SJSA1 (cell line): ENCODE results near the gene REEP6. TPM values are rescaled to one million over a fixed set of nuclear protein-coding genes. Genes with fewer than 3 reads are reported as not detected.

Experiments used
- DNase-seq, 2 experiments: peaks; one replicate each; pipeline ENCODE4 v3.0.0-alpha.2; 2015 to 2020; ENCODE audit warnings: low spot score in 2 of 2, low read depth in 1 of 2
- H3K27ac ChIP-seq: fragments of 250-450 bp; sonication (Bioruptor Pico); 2 replicates; pipeline ENCODE4 v1.5.1; 2020; ENCODE audit warnings: mild to moderate bottlenecking, moderate library complexity
- H3K27me3 ChIP-seq: fragments of 250-450 bp; sonication (Bioruptor Pico); replicated peaks from 2 replicates; pipeline ENCODE4 v1.5.1; 2020; ENCODE audit warnings: mild to moderate bottlenecking, moderate library complexity
- H3K36me3 ChIP-seq: fragments of 250-450 bp; sonication (Bioruptor Pico); 2 replicates; pipeline ENCODE4 v1.5.1; 2020; ENCODE audit warnings: mild to moderate bottlenecking
- H3K4me1 ChIP-seq: fragments of 250-450 bp; sonication (Bioruptor Pico); replicated peaks from 2 replicates; pipeline ENCODE4 v1.6.1; 2021; ENCODE audit warnings: mild to moderate bottlenecking
- H3K4me3 ChIP-seq: fragments of 250-450 bp; sonication (Bioruptor Pico); 2 replicates; pipeline ENCODE4 v1.5.1; 2020; ENCODE audit warnings: mild to moderate bottlenecking
- H3K9me3 ChIP-seq: fragments of 250-450 bp; sonication (Bioruptor Pico); replicated peaks from 2 replicates; pipeline ENCODE4 v1.5.1; 2020; ENCODE audit warnings: mild to moderate bottlenecking
- total RNA-seq: library from RNA; depleted of rRNA; stranded (reverse); fragments of >200 nt; shearing (Covaris generic); gene quantifications from 2 replicates; pipeline ENCODE4 v1.2.3, GENCODE V29; 2014

Gene REEP6
- total RNA-seq, 1 experiment from 2014 or later: 0.92 TPM

DNA sequence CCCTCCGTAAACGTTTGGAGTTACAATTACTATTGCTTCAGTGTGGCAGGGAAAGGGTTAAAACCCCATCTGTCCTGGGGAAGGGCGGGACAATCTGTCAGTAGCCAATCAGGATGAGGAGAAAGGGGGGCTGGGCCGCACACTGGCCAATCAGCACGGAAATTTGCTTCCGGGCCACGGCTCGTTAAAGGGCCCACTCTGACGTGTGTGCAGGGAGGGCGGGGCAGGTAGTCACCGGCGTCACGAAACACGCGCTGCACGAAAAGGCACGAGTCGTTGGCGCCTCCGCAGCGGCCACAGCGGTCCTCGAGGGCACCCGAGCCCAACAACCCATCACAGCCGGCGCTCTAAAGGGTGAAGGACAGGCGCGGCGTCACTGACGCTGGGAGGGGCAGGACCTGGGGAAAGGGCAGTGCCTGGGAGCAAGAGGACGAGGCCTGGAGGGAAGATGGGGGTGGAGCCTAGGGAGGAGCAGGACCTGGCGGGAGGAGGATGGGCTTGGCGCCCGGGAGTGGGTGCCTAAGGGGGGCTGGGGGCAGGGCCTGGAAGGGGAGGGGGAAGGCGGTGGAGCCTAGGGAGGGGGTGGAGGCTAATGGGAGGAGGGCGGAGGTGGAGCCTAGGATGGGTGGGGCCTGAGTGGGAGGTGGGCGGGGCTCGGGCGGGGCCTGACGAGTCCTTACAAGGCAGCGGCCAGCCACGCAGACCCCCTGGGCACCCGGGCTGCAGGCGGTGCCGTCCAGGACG lies 17.0 kb downstream of the REEP6 start:
- peak; percentile 94 to 96 for DNase-seq
- Histone ChIP-seq H3K4me3 (peak overlapping the region; percentile 27), H3K36me3 (no peaks in the 10 kb centered on the region), H3K27me3 (peaks cover 22% of the 10 kb centered on the region), H3K4me1 (peaks cover 12% of the 10 kb centered on the region), H3K27ac (no peak overlapping the region), H3K9me3 (peaks cover 4% of the 10 kb centered on the region; the same call in 1 of the 2 replicates)

DNA sequence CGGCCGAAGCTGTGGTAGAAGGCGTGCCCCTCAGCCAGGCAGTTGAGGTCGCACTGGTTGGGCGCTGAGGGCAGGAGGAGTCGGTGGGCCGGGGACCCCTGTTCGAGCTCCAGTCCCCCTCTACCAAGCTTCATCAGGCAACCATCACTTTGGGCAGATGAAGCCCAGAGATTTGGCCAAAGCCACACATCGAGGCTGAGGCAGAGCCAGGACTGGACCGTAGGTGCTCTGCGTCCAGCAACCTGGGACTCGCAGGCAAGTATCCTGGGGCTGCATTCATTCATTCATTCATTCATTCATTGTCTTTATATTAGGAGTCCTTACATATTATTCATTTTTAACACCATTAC lies 17.5 kb downstream of the REEP6 start:
- H3K4me1 ChIP-seq: peaks cover 12% of the 10 kb centered on the region
- no peak overlapping the region for H3K27ac ChIP-seq
- peaks cover 17% of the 10 kb centered on the region for H3K27me3 ChIP-seq
- no peak overlapping the region for H3K4me3 ChIP-seq
- DNase-seq: no peak
- H3K9me3 ChIP-seq: peaks cover 4% of the 10 kb centered on the region; the same call in 1 of the 2 replicates
- no peaks in the 10 kb centered on the region for H3K36me3 ChIP-seq

DNA sequence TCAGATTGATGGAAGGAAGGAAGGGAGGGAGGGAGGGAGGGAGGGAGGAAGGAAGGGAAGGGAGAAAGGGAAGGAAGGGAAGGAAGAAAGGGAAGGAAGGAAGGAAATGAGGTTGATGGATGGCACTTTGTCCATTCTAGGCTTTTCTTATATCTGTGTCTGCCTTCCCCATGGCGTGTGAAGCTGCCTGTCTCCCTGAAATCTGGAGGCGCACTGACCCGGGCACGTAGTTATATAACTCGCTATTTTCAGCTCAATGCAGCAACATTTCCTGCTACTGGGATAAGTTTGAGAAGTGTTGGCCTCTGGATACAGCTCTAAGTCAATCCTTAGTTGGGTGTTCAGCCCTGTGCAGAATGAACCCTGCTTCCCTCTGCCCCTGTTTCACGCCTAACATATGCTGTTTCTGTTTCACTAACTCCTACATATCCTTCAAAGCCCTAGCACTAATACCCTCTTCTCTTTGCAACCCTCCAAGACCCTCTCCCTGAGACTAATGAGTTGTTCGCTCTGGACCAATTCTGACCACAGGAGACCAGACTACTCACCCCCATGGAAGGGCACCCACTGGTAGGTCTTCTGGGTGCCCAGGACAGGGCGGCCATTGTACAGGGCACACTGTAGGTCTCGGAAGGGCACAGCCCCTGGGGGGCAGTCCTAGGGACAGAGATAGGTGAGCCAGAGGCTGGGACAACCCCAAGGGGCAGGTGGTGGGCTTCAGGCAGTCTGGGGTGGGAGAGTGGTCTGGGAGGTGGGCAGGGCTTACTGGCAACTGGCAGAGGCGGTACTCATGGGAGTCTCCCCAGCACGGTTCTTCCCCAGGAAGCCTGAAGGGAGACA lies 18.8 kb downstream of the REEP6 start:
- Histone ChIP-seq H3K4me3 (no peak overlapping the region), H3K27ac (no peak overlapping the region), H3K9me3 (peaks cover 4% of the 10 kb centered on the region; the same call in 1 of the 2 replicates), H3K36me3 (no peaks in the 10 kb centered on the region), H3K4me1 (peaks cover 17% of the 10 kb centered on the region), H3K27me3 (peaks cover 3% of the 10 kb centered on the region)
- DNase-seq: no peak

DNA sequence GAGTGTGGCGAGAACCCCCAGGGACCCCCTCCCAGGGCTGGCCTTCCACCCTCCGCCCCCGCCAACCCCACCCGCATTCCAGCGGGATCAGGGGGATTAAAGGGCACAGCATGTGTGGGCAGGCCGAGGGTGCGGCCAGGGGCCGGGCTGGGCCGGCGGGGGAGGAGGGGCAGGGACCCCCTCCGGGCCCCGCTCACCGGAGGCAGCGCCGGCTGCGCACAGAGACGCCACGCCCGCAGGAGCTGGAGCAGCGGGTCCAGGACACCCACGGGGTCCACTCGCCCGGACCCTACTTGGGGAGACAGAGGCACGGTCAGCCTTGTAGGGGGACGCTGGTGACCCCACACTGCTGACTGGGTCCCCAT lies 19.4 kb downstream of the REEP6 start:
- Histone ChIP-seq H3K27ac (no peak overlapping the region), H3K9me3 (peaks cover 4% of the 10 kb centered on the region; the same call in 1 of the 2 replicates), H3K36me3 (no peaks in the 10 kb centered on the region), H3K4me3 (no peak overlapping the region), H3K4me1 (peaks cover 17% of the 10 kb centered on the region), H3K27me3 (no peaks in the 10 kb centered on the region; the same call in 1 of the 2 replicates)
- no peak for DNase-seq

DNA sequence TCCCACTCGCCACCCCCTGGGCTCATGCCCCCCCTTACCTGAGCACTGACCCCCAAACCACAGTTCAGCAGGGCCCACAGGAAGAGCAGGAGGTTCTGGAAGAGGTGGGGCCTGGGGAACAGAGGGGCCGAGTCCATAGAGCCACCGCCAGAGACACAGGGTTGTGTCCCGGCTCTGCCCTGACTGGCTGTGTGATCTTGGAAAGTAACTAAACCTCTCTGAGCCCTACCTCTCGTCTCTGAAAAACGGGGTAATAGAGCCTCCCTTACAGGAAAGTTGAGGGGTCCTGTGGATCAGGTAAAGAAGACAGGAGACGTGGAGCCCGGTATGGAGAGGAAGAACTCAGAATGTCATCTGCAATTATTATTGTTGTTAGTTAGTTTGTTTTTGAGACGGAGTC lies 19.8 kb downstream of the REEP6 start:
- H3K27ac ChIP-seq: no peak overlapping the region

DNA sequence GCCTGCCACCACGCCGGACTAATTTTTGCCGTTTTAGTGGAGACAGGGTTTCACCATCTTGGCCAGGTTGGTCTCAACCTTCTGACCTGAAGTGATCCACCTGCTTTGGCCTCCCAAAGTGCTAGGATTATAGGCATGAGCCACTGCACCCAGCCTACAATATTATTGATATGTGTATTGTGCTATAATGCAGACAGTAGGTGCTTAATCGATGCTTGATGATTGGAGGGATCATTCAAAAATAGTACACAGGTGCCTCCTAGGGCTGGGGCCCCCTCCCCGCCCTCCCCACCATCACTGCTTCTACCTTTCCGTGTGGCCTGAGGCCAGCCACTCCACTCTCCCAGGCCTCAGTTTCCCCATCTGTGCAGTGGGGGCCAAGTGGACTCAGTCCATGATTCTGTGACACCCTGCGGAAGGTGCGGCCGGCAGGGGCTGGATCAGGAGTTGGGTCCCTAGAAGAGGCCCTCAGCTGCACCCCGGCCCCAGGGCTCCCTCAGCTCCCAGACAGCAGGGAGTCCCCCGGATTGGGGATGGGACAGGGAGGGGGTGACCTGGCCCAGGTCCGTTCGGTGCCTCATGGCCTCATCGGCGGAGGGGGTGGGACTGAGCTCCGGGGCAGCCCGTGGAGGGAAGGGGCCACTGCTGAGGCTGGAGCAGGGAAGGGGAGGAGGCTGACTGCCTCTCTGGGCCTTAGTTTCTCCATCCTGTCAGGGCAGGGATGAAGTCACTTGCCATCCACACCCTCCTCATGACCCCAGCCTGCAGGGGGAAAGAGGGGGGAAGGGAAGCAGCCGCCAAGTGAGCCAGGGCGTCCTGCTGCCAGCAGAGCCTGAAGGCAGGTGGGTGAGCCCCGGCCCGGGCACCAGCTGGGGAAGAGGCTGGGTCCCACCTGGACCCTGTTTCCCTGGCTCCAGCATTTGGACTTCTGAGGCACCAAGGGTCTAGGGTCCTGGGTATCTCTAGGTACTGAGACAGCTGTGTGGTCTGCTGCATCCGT lies 20.6 kb downstream of the REEP6 start:
- Histone ChIP-seq H3K27me3 (no peaks in the 10 kb centered on the region; the same call in 1 of the 2 replicates), H3K4me1 (peaks cover 17% of the 10 kb centered on the region), H3K27ac (no peak overlapping the region), H3K9me3 (peaks cover 5% of the 10 kb centered on the region; the same call in 1 of the 2 replicates), H3K36me3 (no peaks in the 10 kb centered on the region), H3K4me3 (no peak overlapping the region)
- DNase-seq: no peak

More for the DNA sequence above, 19.8 kb downstream of the REEP6 start:
- no peak overlapping the region for H3K4me3 ChIP-seq
- DNase-seq: no peak
- peaks cover 5% of the 10 kb centered on the region; the same call in 1 of the 2 replicates for H3K9me3 ChIP-seq
- no peaks in the 10 kb centered on the region; the same call in 1 of the 2 replicates for H3K27me3 ChIP-seq
- H3K36me3 ChIP-seq: no peaks in the 10 kb centered on the region
- H3K4me1 ChIP-seq: peaks cover 17% of the 10 kb centered on the region

DNA sequence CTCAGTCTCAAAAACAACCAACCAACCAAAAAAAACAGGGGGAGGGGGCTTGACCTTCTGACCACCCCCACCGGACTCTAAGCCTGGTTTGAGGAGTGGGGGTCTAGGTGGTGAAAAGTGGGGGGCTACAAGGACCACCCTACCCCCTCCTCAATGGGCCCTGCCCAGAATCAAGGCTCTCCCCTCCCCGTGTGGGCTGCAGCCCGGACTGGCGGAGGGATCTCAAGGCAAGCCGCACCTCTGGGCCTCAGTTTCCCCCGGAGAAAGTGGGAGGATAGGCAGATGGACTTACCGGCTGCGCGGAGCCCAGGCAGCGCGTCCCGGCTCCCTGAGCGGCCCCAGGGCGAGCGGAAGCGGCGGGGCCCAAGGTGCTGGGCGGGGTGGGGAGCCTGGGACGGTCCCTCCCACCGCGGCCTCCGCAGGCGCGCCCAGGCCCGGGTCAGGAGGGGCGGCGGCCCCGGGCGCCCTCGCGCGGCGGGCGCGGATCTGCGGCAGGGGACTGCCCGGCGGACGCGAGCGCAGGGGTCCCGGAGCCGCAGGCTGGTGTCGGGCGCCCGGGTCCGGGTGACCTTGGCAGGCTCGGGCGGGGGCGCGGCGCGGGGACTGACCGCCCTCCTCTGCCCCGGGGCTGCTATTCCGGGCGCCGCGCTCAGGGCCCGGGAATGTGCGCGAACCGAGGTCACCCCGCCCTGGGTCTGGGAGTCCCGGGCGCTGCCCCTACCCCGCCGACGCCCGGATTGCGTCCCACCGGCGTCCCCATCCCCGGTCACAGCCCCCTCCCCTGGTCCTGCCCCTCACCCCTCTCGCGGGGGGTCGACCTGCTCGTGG lies 21.9 kb downstream of the REEP6 start, which contains the start of gene ADAMTSL5:
ADAMTSL5 (minus strand) TSS at position 349 of the 828 bp plus-strand sequence. CDS start 2,076 bp downstream, outside the sequence.
- peak within 1 kb of the TSS; percentile 84 for H3K27ac ChIP-seq
- DNase-seq: peak; percentile 53 to 71
- H3K4me1 ChIP-seq: peaks cover 17% of the 10 kb centered on the region
- peaks cover 5% of the 10 kb centered on the region; the same call in 1 of the 2 replicates for H3K9me3 ChIP-seq
- no peaks in the 10 kb centered on the region for H3K36me3 ChIP-seq
- H3K4me3 ChIP-seq: peak within 1 kb of the TSS; percentile 64
- H3K27me3 ChIP-seq: no peaks in the 10 kb centered on the region; the same call in 1 of the 2 replicates

DNA sequence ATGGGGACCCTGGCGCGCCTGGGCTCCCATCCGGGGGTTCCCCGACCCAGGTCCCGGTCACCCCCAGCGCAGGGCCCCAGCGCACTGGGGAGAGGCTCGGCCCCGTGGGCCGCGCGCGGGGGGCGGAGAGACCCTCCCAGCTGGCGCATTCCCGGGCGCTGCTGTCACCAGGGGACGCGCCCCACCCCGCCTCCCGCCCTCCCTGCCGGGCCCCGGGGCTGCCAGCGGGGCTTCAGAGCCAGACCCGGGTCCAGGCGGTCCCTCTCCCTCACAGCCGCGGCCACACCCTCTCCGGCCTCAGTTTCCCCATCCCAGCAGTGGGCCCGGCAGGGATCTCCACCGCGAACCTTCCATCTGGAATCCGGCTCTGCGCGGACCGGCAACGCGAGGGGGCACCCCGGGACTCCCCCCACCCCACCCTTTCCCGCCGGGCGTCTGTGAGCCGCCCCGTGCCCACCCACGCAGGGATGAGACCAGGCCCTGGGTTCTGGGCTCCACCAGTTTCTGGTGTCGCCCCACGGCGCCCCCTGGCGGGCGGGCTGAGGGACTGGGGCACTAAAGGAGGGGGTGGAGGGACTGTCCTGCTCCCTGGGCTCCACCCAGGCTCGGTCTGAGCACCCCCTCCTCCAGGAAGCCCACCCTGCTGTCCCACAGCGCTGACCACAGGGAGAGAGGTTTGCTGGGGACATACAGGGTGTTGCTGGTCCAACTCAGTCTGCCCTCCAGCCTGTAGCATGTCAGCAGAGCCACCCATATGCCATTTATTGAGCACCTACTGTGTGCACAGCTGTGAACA lies 22.7 kb downstream of the REEP6 start:
- no peaks in the 10 kb centered on the region; the same call in none of the 2 replicates for H3K27me3 ChIP-seq
- DNase-seq: peak; percentile 48 to 80
- peak overlapping the region; percentile 84 for H3K27ac ChIP-seq
- peaks cover 2% of the 10 kb centered on the region; the same call in 1 of the 2 replicates for H3K9me3 ChIP-seq
- peaks cover 17% of the 10 kb centered on the region for H3K4me1 ChIP-seq
- H3K36me3 ChIP-seq: no peaks in the 10 kb centered on the region
- H3K4me3 ChIP-seq: peak overlapping the region; percentile 64

DNA sequence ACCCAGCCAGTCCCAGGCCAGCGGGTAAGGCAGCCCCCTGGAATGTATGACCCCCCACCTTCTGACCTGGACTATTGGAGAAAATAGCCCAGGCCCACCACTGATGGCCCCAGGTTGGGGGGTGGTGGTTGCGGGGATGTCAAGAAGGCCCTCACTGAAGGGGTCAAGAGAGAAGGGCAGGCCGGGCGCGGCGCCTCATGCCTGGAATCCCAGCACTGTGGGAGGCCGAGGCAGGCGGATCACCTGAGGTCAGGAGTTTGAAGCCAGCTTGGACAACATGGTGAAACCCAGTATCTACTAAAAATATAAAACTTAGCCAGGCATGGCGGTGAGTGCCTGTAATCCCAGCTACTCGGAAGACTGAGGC lies 23.3 kb downstream of the REEP6 start:
- no peak overlapping the region for H3K27ac ChIP-seq
- DNase-seq: no peak
- no peak overlapping the region for H3K4me3 ChIP-seq
- peaks cover 2% of the 10 kb centered on the region; the same call in 1 of the 2 replicates for H3K9me3 ChIP-seq
- H3K4me1 ChIP-seq: peaks cover 17% of the 10 kb centered on the region
- H3K36me3 ChIP-seq: no peaks in the 10 kb centered on the region
- H3K27me3 ChIP-seq: no peaks in the 10 kb centered on the region; the same call in none of the 2 replicates

DNA sequence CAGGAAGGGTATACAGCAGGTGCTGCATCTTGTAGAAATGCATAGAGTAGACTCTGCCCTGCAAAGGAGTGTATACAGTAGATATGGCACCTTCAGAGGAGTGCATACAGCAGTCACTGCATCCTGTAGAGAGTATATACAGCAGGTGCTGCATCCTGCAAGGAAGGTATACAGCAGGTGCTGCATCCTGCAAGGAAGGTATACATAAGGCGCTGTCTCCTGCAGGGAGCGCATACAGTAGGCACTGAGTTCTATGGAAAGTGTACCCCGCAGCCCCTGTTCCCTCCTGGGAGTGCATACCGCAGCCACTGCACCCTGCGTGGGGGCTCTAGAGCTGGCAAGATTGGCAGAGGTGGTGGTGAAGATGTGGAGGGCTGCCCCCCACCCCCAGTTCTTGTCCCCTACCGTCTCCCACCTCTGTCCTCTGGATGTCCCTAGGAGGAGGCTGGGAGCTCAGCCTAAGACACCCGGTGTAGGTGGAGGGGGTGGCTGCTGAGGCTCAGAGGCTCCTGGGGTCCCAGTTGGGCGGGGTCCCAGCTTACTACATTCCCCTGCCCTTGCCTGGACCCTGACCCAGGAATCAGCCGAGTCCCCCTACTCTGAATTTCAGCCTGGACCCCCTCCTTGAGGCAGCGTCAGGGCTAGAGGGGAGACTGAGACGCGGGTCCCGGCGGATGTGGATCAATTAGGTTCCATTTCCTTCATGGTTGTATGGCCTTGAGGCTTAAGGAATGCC lies 24.2 kb downstream of the REEP6 start:
- Histone ChIP-seq H3K4me1 (peaks cover 17% of the 10 kb centered on the region), H3K27ac (no peak overlapping the region), H3K4me3 (no peak overlapping the region), H3K36me3 (no peaks in the 10 kb centered on the region), H3K27me3 (no peaks in the 10 kb centered on the region; the same call in none of the 2 replicates), H3K9me3 (peaks cover 2% of the 10 kb centered on the region; the same call in 1 of the 2 replicates)
- DNase-seq: no peak

DNA sequence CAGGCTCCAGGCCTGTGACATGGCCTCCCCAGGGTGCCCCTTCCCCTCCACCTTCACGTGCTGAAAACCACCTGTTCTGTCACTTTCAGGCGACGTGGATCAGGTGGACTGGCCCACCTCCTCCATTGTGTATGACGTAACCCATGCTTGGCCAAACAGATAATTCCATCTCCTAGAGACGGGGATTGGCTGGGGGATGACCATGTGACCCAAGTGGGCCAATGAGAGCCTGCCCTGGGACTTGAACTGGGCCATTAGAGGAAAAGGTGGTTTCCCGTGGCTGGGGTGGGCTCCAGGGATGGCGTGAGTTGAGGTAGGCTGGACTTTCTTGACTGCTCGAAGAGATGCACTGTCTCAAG lies 25.4 kb downstream of the REEP6 start:
- peaks cover 2% of the 10 kb centered on the region for H3K27me3 ChIP-seq
- H3K4me1 ChIP-seq: peaks cover 17% of the 10 kb centered on the region
- H3K36me3 ChIP-seq: no peaks in the 10 kb centered on the region
- no peak overlapping the region for H3K4me3 ChIP-seq
- H3K27ac ChIP-seq: no peak overlapping the region
- peaks cover 2% of the 10 kb centered on the region; the same call in 1 of the 2 replicates for H3K9me3 ChIP-seq
- no peak for DNase-seq
